Middle frontal gyrus (tissue), 1 donor: ENCODE data around the gene ZNF407.

Source experiments
- DNase-seq: peaks from one replicate; pipeline ENCODE4 v3.0.0-alpha.2; 2015; ENCODE audit warnings: low spot score; ENCODE audit errors: extremely low spot score

The ZNF407 gene

GRCh38 chr18:74665905-74666304, 68.2 kb downstream of the ZNF407 start:
- DNase-seq, result no peak

DNA sequence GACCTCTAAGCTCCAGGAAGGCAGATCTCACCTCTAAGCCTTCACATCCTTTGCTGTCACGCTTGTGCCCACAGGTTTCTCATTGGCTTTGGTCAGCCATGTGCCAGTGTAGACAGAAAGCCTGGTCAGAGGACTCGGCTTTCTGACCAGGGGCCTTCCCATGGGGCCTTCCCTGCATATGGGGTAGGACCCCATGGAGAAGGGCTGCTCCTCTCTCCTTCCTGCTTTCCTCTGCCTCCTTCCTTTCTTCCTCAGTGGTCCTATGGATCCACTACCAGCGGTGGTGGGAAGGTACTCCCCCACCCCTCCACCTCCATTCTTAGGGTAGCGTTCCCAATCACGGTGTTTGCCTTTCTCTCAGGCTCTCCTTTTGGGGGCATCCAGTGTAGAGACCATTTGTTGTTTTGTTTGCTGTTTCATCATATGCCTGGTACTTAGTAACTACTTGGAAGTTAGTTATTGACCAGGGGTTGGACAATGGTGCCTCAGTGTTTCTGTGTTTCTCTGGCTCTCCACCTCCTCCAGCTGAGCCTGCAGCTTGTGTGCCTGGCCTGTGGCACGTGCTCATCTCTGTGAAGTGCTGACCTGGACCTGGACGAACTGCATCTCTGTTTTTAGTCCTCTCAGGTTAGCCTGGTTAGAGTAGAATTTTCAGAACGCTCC, 71.6 kb downstream of the ZNF407 start:
- no peak for DNase-seq

- no peak for DNase-seq
Observed at GRCh38 chr18:74672371-74672770, 74.7 kb downstream of the ZNF407 start.

GRCh38 chr18:74674487-74674886, 76.8 kb downstream of the ZNF407 start:
- DNase-seq, result no peak

- no peak for DNase-seq
Observed at GRCh38 chr18:74679006-74679678, 81.5 kb downstream of the ZNF407 start.

GRCh38 chr18:74679679-74680076, 82.0 kb downstream of the ZNF407 start:
- no peak for DNase-seq

DNA sequence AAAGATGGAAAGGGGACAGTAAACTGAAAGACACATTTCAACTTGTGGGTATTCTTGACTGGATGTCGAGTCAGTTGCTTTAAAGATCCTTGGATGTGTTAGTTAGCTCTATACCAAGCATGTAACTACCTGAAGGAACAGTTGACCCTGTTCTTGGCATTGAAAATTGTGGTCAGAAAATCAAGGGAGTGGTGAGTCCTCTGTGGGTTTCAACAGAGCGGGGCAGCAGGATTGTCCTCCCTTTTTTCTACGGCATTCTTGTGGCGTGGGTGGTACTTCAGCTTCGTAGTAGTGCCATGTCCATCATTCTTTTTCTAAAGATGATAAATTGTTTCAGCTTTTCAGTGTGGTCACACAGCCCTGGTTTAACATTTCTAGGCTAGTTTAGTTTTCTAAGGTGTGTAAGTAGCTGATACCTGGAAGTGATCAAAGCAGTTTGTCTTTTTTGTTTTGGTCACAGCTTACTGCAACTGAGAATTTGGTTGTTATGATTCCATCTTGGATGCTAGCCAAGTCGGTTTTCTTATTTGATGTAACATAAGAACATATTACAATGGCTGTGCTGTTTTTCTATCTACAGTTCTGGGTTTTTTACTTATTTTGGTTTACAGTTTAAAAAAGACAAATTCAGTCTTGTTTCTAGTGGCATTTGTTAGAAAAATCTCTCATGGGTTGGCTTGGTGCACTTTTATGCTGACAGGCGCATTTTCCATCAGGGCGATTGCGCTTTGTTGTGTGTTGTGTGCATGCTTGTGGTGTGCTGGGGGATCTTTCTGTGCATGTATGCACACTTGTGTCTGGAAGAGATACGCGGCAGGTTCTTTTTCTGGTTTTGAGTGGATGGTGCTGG, 84.7 kb downstream of the ZNF407 start:
- DNase-seq, result no peak

DNA sequence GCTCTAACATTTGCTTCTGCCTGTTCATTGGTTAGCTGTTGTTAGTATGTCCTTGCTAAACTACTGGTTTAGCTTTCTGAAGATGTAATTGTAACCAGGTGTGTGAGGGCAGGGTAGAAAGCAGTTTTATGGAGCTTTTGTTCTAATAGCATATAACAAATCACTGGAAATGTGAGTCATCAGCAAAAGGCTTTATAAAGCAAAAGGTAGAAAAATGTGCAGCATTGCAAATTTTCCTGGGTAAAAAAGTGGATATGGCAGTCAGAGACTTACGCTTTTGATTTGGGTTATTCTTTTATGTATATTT, 85.3 kb downstream of the ZNF407 start:
- no peak for DNase-seq

DNA sequence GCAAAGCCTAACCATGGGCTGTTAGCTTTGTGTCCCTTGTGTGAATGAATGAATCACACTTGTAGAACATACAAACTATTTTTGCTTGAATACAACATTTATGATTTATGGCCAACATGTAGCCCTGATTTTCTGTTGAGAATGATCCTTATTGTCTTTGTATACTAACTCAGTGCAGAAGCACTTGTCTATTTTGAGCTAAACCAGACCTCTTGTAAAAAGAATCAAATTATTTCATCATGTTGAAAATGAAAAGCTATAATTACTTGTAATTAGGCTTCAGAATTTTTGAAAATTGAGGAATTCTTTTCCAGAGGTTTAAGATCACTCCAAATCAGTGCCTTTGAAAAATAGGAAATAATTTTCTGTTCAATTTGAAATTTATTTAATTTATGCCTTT, 85.9 kb downstream of the ZNF407 start:
- no peak for DNase-seq

GRCh38 chr18:74689251-74689650, 91.6 kb downstream of the ZNF407 start:
- DNase-seq, result no peak

GRCh38 chr18:74692367-74693013, 94.8 kb downstream of the ZNF407 start:
- DNase-seq, result no peak

DNA sequence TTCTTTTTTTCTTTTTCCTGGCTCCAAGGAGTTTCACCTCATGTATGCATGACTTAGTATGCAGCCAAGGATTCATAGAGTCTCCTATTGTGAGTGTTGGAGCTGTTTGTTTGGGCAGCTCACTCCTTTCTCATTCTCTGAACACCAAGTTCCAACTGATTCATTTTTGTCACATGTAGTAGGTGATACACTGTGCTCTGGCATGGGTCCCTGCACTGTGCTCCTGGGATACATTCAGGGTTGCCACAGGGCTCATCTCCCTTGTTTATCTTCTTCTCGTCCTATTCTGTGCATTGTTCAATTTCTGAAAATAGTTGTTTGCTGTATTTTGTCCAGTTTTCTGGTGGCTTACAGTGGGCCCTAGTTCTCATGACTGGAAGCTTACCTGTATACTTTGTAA, 96.8 kb downstream of the ZNF407 start:
- DNase-seq, result no peak

GRCh38 chr18:74695170-74695569, 97.5 kb downstream of the ZNF407 start:
- DNase-seq, result no peak

DNA sequence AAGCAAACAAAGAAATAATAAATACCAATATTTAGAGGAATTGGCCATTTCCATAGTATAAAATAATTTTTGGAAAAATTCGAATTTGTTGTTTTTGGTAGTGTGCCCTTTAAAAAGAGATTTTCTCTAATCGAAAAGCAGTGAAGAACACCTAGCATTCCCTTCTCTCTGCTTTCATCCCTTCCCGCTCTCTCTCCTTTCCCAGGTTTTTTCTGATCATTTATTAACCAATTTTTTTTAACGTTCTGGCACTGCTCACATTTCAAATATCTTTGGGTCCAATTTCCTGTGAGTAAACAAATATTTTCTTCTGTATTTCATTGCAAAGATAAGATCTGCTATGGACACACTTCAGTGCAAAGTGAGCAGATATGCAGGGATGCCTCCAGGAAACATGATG, 101.2 kb downstream of the ZNF407 start:
- DNase-seq, result no peak

- DNase-seq, result no peak
Observed at GRCh38 chr18:74699455-74699854, 101.8 kb downstream of the ZNF407 start.

DNA sequence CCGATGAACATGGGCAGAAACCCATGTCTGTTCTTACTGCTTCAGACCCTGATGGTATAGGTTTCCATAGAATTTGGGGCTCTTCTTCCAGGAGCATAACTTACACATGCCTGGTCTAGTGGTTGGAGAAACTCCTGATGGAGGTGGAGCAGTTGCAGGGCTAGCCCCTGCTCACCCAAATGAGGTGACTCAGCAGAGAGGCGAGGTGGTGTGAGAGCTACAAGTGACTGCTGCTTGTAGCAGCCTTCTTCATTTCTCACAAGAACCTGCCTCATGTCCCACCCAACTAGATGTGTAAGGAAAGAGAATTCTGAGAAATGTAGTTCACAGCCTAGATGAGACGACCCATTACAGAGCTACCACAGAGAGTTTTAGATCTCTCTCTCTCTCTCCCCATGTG, 105.3 kb downstream of the ZNF407 start:
- DNase-seq, result no peak

GRCh38 chr18:74708169-74708568, 110.5 kb downstream of the ZNF407 start:
- DNase-seq, result no peak

DNA sequence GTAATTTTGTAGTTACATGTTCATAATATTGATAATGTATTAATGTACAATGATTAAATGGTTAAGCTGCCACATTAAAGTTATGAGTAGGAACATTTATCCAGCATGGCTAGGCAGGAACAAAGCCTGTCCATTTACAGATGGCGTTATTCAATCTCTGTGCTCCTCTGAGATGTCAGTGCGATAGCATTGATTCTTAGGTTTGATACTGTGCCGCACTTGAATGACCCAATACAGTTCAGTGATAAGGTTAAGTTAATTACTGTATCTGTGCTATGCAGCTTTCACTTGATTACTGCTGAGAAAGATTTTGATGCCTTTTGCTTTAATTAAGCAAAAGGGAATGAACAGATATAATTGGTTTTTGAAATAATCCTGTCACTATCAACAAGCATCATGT, 111.8 kb downstream of the ZNF407 start:
- DNase-seq, result no peak

DNA sequence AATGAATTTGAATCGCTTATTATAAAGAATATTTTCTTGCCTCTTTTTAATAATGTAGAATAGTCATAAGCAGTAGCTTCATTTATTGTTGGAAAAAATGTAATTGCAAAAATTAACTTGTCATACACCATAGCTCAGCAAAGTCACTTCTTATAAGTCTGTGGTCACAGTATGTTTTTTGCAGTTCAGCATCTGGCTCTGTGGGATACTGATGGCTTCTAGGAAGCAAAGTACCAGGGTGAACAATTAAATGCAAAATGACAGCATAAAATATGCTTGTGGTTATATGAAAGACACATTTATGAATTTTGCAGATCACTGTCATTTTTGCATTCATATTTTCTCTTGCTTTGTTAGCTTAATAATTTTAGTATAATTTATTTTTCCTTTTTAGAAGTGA, 116.5 kb downstream of the ZNF407 start:
- DNase-seq, result no peak

GRCh38 chr18:74714791-74715190, 117.1 kb downstream of the ZNF407 start:
- DNase-seq, result no peak

GRCh38 chr18:74715306-74715705, 117.6 kb downstream of the ZNF407 start:
- no peak for DNase-seq
